ENCODE measurements around the gene MCM9.
"Not testable (repeated sequence)": the region's sequence is repeated elsewhere in the genome, so short reads cannot be mapped to it uniquely, and the experiment has no call there.

The MCM9 gene

GRCh38 chr6:118789954-118790353 lies 145.0 kb downstream of the MCM9 start:
- no peak for DNase-seq

GRCh38 chr6:118789419-118789818 lies 145.5 kb downstream of the MCM9 start:
- no peak for DNase-seq

GRCh38 chr6:118788702-118789101 lies 146.3 kb downstream of the MCM9 start:
- no peak for DNase-seq

- DNase-seq, result no peak
Observed at GRCh38 chr6:118787724-118788423, 147.1 kb downstream of the MCM9 start.

DNA sequence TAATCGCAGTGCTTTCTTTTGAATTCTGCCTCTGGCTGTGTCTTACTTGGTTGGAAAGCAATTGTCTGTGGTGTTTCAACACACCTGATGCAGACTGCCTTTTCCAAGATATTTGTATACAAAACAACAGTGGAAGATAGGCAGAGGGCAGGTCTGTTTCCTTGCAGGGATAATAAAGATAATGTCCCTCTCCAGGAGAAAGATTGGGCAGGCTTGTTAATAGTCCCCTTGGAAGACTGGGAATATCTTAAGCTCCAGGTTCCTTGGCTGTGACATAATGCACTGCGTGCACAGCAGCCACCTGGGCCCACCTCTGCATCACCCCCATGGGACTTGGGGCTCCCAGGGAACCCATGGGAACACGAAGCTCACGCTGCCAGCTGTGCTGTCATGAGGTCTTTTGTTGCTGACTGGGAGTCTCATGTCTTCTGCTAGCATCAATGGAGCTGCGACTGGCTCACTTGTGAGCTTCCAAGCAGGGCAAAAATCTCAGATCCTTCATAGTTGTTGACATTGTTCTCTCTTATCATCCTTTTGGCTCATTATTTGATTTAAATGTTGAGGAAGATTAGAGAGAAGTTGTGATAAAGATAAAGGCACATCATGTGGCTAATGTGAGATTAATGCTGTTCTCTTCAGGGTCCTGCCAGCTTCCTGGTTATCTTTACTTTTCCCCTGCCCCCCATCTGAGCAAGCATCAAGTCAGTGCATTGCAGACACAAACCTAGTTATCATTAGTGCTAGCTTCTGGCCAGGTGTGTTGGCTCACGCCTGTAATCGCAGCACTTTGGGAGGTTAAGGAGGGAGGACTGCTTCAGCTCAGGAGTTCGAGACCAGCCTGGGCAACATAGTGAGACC lies 148.1 kb downstream of the MCM9 start:
- no peak for DNase-seq

GRCh38 chr6:118785601-118786000 lies 149.4 kb downstream of the MCM9 start:
- DNase-seq, result no peak

GRCh38 chr6:118784641-118785164 lies 150.3 kb downstream of the MCM9 start:
- DNase-seq, result no peak

DNA sequence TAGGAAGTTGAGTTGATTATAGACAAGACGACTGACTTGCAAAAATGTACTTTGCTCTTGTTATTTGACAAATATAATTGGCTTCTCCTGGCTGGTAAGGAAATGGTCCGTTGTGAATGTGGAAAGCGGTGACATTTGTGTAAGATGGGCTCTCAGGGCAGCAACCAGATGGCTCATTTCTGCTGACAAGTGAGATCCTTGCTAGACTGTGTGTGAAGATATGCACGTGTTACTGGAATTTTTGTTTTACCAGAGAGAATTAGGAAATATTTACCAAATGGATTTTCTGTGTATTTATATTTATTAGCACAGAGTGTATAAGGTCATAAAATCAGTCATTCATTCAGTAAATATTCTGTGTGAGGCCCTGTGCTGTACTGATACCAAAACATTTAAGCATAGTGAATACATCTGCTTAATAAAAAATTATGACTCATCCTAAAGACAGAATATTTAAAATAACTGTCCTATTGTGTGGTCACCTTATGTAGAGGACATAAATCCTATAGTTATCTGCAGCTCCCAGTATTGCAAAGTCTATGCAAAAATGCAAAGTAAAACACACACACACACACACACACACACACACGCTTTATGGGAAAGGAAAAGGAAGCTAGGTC lies 150.9 kb downstream of the MCM9 start:
- no peak for DNase-seq

DNA sequence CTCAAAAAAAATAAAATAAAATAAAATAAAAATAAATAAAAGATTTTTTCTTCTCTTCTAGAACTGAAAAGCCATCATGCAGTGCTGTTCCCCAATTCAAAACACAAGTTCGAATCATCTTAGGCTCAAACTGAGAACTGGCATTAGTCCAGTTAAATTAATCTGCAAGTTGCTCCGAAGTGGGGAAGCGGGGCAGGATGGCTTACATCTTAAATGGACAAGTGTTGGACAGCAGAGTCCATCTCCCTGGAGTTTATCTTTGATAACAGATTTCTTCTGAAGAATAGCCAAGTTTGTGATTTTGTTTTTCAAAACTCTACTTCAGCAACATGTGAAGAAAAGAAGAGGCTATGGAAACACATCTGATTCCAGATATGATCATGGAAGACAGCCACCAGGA lies 152.3 kb downstream of the MCM9 start:
- no peak for DNase-seq

DNA sequence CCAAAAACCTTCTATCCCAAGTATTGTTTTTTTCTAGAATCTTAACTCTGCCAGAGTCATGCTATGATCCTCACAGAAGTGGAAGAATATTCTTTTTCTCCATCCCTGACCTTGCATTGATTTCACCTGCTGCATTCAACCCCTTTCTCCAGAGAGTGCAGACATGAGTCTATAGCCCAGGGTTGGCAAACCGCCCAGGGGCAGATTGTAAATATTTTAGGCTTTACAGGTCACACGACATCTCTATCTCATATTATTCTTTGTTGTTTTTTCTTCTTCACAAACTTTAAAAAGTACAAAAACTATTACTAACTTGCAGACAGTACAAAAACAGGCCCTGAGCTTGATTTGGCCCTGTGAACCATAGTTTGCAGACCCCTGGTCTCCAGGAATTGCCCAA lies 153.1 kb downstream of the MCM9 start:
- DNase-seq, result no peak

GRCh38 chr6:118780668-118781067 lies 154.3 kb downstream of the MCM9 start:
- DNase-seq, result no peak

DNA sequence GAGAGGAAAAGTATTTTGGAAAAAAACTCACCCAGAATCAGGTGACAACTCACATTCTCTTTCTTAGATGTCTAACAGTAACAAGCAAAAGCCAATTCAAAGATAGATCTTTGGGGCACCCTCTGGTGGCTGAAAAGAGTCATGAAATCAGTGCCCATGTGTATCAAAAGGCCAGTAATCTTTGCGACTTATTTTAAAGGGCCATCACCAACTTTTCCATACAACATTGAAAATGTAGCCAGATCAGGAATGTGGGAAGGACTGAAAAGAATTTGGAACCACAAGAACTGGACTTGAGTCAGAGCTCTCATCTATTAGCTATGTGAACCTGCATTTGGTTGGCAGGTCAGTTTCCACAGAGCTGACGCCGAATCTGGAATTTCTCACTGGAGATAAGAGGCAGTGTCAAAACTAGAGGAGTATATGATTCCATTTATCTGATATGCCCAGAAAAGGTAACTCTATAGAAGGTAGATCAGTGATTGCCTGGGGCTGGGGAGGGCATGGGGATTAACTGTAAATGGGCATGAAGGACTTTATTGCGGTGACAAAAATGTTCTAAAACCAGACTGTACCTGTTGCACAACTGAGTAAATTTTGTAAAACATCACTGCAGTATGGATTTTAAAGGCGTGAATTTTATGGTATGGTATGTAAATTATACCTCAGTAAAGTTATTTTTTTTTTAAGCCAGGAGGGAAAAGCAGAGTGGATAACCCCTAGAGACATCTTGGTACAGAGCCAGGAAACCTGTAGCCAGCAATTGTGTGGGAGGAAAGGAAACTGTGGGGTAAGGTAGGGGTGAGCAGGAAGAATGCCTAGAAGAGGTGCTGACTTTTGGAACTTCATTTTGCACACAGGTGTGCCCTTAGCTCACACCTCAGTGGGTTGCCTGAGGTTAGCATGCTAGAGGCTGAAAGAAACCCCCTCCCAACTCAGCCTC lies 158.1 kb downstream of the MCM9 start:
- DNase-seq, result peak; percentile 73

DNA sequence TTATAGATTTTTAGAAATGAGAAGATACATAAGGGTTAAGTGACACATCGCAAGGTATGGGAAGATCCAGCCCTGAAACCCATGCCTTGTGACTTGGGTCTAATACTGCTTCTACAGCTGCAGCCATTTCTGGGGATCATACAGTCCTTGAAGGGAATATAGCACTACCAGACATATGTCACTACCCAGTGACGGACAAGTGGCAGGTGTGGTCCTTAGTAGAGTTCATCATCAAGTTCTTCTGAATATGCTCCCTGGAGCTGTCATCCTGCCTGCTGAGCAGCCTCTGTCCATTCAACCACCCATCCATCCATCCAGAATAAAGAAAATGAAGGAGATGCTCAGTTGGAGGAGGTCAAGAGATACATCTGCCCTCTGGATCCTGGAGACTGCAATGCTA lies 159.6 kb downstream of the MCM9 start:
- no peak for DNase-seq

DNA sequence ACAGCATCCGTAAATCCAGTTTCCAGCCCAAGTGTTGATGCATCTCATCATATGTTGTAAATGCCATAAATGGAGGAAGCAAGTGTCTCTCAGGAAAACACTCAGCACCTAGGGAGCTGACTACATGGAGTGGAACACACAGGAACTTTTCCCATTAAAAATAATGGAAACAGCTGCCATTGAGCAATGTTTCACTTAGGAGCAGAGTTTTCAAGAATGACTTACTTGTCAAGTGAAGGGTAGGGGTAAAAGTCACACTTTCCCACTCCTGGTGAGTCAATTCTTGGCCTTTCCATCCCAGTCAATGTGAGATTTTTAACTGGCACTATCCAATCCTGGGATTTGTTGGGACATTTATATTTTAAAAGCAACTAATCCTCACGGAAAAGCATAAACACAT lies 160.4 kb downstream of the MCM9 start:
- no peak for DNase-seq

DNA sequence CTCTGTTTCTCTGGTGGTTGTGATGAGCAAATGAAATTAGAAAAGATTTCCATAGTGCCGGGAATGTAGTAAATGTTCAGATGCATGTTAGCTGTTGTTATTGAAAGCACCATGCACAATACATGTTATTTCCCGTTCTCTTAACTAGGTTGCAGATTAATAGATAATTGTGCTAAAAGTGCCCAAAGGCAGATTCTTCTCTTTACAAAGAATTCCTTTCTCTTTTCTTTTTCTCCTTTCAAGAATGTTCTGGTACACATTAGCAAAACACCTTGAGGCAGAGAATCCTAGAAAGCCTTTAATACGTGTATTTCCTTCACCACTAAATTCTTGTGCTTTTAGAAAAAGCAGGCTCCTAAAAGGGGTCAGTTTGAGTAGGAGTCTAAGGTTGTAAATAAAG lies 162.1 kb downstream of the MCM9 start:
- no peak for DNase-seq

DNA sequence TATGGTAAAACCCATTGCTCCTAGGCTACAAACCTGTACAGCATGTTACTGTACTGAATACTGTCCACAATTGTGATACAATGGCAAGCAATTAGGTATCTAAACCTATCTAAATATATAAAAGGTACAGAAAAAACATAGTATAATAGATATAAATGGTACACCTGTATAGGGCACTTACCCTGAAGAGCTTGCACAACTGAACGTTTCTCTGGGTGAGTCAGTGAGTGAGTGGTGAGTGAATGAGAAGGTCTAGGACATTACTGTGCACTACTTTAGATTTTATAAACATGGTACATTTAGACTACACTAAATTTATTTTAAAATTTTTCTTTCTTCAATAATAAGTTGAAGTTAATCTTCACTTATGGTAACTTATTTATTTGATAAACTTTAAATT lies 163.7 kb downstream of the MCM9 start:
- no peak for DNase-seq

DNA sequence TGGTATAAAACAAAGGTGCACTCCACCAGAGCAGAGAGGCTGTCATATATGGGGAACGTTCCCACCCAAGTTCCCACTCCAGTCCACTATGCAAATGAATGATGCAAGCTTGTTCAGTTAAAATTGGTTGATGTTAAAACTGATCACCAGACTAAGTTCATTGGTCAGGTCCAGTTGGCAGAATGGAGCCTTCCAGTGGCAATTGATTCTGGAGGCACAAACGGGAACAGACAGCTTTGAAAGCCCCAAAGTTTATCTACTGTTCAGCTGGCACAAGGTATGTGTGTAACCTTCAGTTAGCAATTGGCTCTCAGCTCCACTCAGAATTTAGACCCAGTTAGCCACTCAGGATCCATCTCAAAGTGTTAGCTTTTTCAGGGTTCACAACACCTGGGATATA lies 164.1 kb downstream of the MCM9 start:
- DNase-seq, result no peak

DNA sequence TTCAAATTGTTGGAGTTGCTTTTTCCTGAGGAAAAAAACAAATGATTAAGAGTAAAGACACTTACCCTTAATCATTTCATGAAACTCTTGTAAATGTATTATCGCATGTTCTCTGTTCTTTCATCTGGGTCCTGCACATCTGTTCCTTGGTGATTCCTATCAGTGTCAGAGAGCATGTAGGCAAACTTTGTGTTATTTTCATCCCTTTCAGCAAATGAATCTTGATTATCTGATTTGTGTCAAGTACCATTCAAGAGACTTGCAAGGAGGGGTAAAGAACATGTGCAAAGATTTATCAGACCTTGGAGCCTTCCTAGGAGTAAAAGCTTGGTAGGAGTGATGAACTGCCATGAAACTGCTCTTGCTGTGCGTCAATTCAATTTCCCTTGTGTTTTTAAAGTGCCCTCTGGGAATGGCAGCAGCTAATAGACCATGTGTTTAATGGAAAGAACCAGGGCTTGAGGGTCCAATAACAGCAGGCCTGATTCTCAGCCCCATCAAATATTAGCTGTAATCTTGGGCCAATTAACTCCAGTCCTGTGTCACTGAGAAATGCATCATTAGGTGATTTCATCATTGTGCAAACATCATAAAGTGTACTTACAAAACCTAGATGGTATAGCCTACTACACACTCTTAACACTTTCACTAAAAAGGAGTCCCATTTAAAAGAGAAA lies 164.7 kb downstream of the MCM9 start:
- DNase-seq, result no peak

- DNase-seq, result peak; percentile 39
Observed at GRCh38 chr6:118768904-118769325, 166.0 kb downstream of the MCM9 start.

DNA sequence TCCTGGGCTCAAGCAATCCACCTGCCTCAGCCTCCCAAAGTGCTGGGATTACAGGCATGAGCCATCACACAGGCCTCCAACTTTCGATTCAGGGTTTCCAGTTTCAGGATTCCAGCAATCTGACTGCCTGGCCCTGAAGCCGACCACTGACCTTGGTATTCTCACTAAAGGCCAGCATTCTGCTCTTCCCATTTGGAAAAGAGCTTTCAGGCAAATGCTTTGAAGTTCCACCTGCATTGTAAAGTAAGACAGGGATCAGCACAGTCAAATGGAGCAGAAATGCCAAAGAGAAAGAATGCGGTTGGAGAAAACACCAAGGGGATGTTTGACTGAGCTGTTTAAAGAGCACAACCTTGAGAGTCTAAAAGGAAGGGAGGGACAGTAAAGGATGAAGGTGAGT lies 166.5 kb downstream of the MCM9 start:
- no peak for DNase-seq

DNA sequence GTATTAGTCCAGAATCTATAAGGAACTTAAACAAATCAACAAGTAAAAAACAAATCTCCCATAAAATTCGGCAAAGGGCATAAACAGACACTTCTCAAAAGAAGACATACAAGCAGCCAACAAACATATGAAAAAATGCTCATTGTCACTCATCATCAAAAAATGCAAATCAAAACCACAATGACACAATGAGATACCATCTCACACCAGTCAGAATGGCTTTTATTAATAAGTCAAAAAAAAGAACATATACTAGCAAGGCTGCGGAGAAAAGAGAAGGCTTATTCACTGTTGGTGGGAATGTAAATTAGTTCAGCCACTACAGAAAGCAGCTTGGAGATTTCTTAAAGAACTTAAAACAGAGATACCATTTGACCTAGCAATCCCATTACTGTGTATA lies 169.6 kb downstream of the MCM9 start:
- not testable (repeated sequence) for DNase-seq

DNA sequence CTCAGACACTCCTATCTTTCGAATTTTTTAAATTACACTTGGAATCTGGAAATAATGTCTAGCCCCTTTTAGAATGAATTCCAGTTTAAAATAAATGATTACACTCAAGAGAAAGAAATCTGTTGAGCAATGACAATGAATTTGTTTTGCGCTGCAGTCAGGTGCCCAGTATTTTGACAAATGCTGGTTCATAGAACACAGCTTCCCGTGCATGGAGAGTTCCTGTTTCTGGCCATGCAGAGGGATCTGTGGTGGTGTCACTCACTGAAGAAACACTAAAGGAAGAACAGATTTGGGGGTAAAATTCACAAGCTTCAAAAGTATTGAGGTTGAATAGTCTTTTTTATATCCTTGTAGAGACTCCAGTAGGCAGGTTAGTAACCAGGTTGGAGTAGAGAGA lies 170.2 kb downstream of the MCM9 start:
- no peak for DNase-seq

Data from stimulated activated CD8-positive, alpha-beta memory T cell treated with anti-CD3 and anti-CD28 coated beads, Interleukin-4, amount 100 ng/mL, for 48 hours (primary cell).